Effector memory CD4-positive, alpha-beta T cell (primary cell): ENCODE results near the gene MEF2B.
"Not testable (repeated sequence)": the region's sequence is repeated elsewhere in the genome, so short reads cannot be mapped to it uniquely, and the experiment has no call there.

Experiments used
- DNase-seq, 3 donors: peaks; one replicate each; pipeline ENCODE4 v3.0.0-alpha.2; 2020
- H3K27ac ChIP-seq: 2 replicates; pipeline ENCODE4 v1.7.0; 2013; ENCODE audit warnings: mild to moderate bottlenecking, low read length, moderate library complexity; ENCODE audit not compliant: insufficient read depth, poor library complexity, severe bottlenecking
- H3K27me3 ChIP-seq: replicated peaks from 2 replicates; pipeline ENCODE4 v1.7.0; 2013; ENCODE audit warnings: mild to moderate bottlenecking, low read length; ENCODE audit not compliant: insufficient read depth, control insufficient read depth, poor library complexity, severe bottlenecking
- H3K36me3 ChIP-seq: 2 replicates; pipeline ENCODE4 v1.7.0; 2013; ENCODE audit warnings: mild to moderate bottlenecking, low read length, moderate library complexity; ENCODE audit not compliant: control insufficient read depth, insufficient read depth
- H3K4me1 ChIP-seq: 2 replicates; pipeline ENCODE4 v1.7.0; 2013; ENCODE audit warnings: low read length, mild to moderate bottlenecking; ENCODE audit not compliant: control insufficient read depth, insufficient read depth, poor library complexity, severe bottlenecking
- H3K4me3 ChIP-seq: 2 replicates; pipeline ENCODE4 v1.7.0; 2013; ENCODE audit warnings: low read length, low read depth, mild to moderate bottlenecking; ENCODE audit not compliant: insufficient read depth, poor library complexity, severe bottlenecking
- H3K9me3 ChIP-seq: 2 replicates; pipeline ENCODE4 v1.7.0; 2013; ENCODE audit warnings: mild to moderate bottlenecking, low read length, moderate library complexity; ENCODE audit not compliant: control insufficient read depth

The MEF2B gene

DNA sequence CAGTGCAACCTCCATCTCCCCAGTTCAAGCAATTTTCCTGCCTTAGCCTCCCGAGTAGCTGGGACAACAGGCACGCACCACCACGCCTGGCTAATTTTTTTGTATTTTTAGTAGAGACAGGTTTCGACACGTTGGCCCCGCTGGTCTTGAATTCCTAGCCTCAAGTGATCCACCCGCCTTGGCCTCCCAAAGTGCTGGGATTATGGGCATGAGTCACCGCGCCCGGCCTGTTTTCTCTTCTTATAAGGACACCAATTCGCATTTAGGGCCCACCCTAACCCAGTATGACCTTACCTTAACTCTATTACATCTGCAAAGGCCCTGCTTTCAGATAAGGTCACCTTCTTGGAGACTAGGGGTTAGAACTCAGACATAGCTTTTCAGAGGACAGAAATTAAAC is 66.9 kb downstream of the MEF2B start:
- H3K36me3 ChIP-seq: peaks cover 14% of the 10 kb centered on the region
- no peaks in the 10 kb centered on the region for H3K27me3 ChIP-seq
- no peak overlapping the region for H3K4me3 ChIP-seq
- no peaks in the 10 kb centered on the region for H3K9me3 ChIP-seq
- DNase-seq: no peak
- no peak overlapping the region for H3K27ac ChIP-seq
- no peaks in the 10 kb centered on the region for H3K4me1 ChIP-seq

GRCh38 chr19:19102566-19102965 is 67.5 kb downstream of the MEF2B start:
- H3K9me3 ChIP-seq, H3K4me1 ChIP-seq, H3K27me3 ChIP-seq, DNase-seq, H3K4me3 ChIP-seq, H3K27ac ChIP-seq: not testable (repeated sequence)
- peaks cover 14% of the 10 kb centered on the region for H3K36me3 ChIP-seq

GRCh38 chr19:19101540-19101939 is 68.5 kb downstream of the MEF2B start:
- Histone ChIP-seq H3K27me3 (no peaks in the 10 kb centered on the region), H3K27ac (no peak overlapping the region), H3K4me3 (no peak overlapping the region), H3K9me3 (no peaks in the 10 kb centered on the region), H3K36me3 (peaks cover 14% of the 10 kb centered on the region), H3K4me1 (no peaks in the 10 kb centered on the region)
- no peak for DNase-seq

- H3K4me3 ChIP-seq: no peak overlapping the region
- H3K4me1 ChIP-seq: no peaks in the 10 kb centered on the region
- H3K27me3 ChIP-seq: no peaks in the 10 kb centered on the region
- no peak overlapping the region for H3K27ac ChIP-seq
- peaks cover 14% of the 10 kb centered on the region for H3K36me3 ChIP-seq
- no peak for DNase-seq
- no peaks in the 10 kb centered on the region for H3K9me3 ChIP-seq
These were observed 71.1 kb downstream of the MEF2B start for GRCh38 chr19:19098703-19099632.

- Histone ChIP-seq H3K4me1 (no peaks in the 10 kb centered on the region), H3K4me3 (no peak overlapping the region), H3K9me3 (no peaks in the 10 kb centered on the region), H3K27me3 (no peaks in the 10 kb centered on the region), H3K36me3 (peaks cover 14% of the 10 kb centered on the region), H3K27ac (no peak overlapping the region)
- no peak for DNase-seq
These were observed 71.9 kb downstream of the MEF2B start for GRCh38 chr19:19098084-19098702.

DNA sequence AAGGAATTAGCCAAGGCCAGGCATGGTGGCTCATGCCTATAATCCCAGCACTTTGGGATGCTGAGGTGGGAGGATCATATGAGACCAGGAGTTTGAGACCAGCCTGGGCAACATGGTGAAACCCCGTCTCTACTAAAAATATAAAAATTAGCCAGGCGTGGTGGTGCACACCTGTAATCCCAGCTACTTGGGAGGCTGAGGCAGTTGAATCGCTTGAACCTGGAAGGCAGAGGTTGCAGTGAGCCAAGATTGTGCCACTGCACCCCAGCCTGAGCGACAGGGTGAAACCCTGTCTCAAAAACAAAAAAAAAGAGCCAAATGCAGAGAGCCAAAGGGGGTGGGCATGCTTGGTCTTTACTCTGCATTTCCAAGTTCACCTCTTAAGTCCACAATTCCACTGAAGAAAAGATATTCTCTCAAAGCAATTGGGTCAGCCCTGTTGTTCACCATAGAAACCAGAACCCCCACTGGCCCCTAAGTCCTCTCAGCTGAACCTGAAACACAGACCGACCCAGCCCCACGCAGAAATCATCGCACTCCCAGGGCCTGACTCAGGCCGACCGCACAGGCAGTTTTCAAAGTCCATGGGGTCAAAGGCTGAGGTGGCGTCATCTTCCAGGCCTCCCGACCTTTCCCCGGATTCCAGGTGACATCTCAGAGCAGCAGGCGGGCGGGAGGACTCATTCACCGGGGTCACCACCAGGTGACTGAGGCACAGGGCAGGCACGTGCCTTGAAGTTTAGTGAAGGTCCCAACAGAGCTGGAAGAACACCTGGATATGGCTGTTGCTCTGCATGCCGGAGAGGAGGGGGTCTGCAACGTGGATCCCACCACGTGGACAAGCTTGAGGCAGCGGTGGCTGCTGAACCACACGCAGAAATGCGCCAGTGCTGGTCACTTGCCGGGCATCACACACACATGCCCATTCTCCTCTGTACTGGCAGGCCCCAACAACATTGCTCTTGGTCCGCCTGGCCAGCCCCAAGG is 73.1 kb downstream of the MEF2B start:
- Histone ChIP-seq H3K4me3 (no peak overlapping the region), H3K4me1 (no peaks in the 10 kb centered on the region), H3K27me3 (no peaks in the 10 kb centered on the region), H3K9me3 (no peaks in the 10 kb centered on the region), H3K36me3 (peaks cover 14% of the 10 kb centered on the region), H3K27ac (no peak overlapping the region)
- no peak for DNase-seq

DNA sequence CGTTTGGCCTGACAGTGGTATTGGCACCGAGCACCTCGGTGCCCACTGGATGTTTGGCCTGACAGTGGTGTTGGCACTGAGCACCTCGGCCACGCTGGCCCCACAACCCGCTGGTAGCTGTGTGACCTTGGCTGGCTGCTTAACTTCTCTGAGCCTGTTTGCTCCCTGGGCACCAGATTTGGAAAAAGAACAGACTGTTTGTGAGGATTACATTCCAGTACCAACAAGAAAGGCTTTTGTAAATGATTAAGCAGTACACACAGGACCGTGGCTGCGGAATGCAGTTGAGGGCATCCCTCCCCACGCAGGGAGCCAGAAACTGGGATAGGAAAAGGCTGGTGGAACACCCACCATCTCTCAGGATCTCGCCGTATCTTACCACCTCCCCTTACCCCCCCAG is 74.4 kb downstream of the MEF2B start:
- Histone ChIP-seq H3K4me3 (no peak overlapping the region), H3K4me1 (no peaks in the 10 kb centered on the region), H3K27ac (no peak overlapping the region), H3K9me3 (no peaks in the 10 kb centered on the region), H3K36me3 (peaks cover 4% of the 10 kb centered on the region), H3K27me3 (no peaks in the 10 kb centered on the region)
- DNase-seq: no peak
